Upper lobe of left lung (tissue), 6 donors: ENCODE data around the gene CCDC78. TPM values are rescaled to one million over a fixed set of nuclear protein-coding genes. Genes with fewer than 3 reads are reported as not detected.

ENCODE experiments used
- ATAC-seq, 2 donors: fragments of 200-7000 bp; cut with Tn5 transposase; one replicate each; pipeline ENCODE4 v1.9.1; 2022; ENCODE audit warnings: mild to moderate bottlenecking in 2 of 2, moderate library complexity in 2 of 2; ENCODE audit not compliant: low FRiP score in 2 of 2
- DNase-seq, 2 donors: peaks; one replicate each; pipeline ENCODE4 v3.0.0-alpha.2; 2019 to 2020
- H3K27ac ChIP-seq, 4 donors: fragments of 200-600 bp; sonication (generic); one replicate each; pipeline ENCODE4 v1.5.1; 2016 to 2019
- H3K27me3 ChIP-seq, 4 donors: fragments of 200-600 bp; sonication (generic); one replicate each; pipeline ENCODE4 v1.5.1; 2017 to 2019
- H3K36me3 ChIP-seq, 4 donors: fragments of 200-600 bp; sonication (generic); one replicate each; pipeline ENCODE4 v1.5.1; 2016 to 2019
- H3K4me1 ChIP-seq, 4 donors: fragments of 200-600 bp; sonication (generic); one replicate each; pipeline ENCODE4 v1.5.1; 2018 to 2019
- H3K4me3 ChIP-seq, 4 donors: fragments of 200-600 bp; sonication (generic); one replicate each; pipeline ENCODE4 v1.5.1; 2017 to 2019; ENCODE audit warnings: mild to moderate bottlenecking in 2 of 4, moderate library complexity in 1 of 4
- H3K9me3 ChIP-seq, 4 donors: fragments of 200-600 bp; sonication (generic); one replicate each; pipeline ENCODE4 v1.5.1; 2018 to 2019
- EP300 ChIP-seq, 4 donors: sonication (generic); formaldehyde crosslinking; IDR thresholded peaks; one replicate each; pipeline ENCODE4 v1.5.1; 2017; ENCODE audit warnings: antibody characterized with exemption in 4 of 4, control low read depth in 2 of 4
- POLR2A ChIP-seq, 4 donors: fragments of 450-650 bp; IDR thresholded peaks; one replicate each; pipeline ENCODE4 v1.5.1; 2016 to 2017; ENCODE audit warnings: antibody characterized with exemption in 4 of 4, mild to moderate bottlenecking in 2 of 4
- POLR2AphosphoS5 ChIP-seq, 2 donors: sonication (generic); formaldehyde crosslinking; IDR thresholded peaks; one replicate each; pipeline ENCODE4 v1.5.1; 2017; ENCODE audit warnings: antibody characterized with exemption in 2 of 2
- WGBS, 2 donors: methylation state at CpG; one replicate each; pipeline ENCODE4 v1.1.5; 2017 to 2018; 5-methylcytosine and 5-hydroxymethylcytosine counted together
- total RNA-seq, 6 donors: library from RNA; depleted of rRNA in 4 of 6; stranded (reverse); fragments of >200 nt in 4 of 6; gene quantifications; one replicate each; pipeline versions ENCODE4 v1.1.0 to v1.2.1, GENCODE V29; 2016 to 2021
- TF ChIP-seq, protein P1 (sequence below), 6 experiments: fragments of 450-650 bp in 4 of 6; fragments of 200-600 bp in 2 of 6; sonication (generic) in 2 of 6; IDR thresholded peaks; one replicate each; pipeline ENCODE4 v1.5.1; 2016 to 2019; ENCODE audit warnings: antibody characterized with exemption in 6 of 6
- donor health status: DM: no; HTN: no; CAD: no; lungs with moderate emphysema.
- donor health status: DM: no; HTN: yes; CAD: no; lungs with severe emphysema.

Gene CCDC78
- total RNA-seq, 6 donors from 2014 or later: 3.5 to 69.1 (median 23.3) TPM

DNA sequence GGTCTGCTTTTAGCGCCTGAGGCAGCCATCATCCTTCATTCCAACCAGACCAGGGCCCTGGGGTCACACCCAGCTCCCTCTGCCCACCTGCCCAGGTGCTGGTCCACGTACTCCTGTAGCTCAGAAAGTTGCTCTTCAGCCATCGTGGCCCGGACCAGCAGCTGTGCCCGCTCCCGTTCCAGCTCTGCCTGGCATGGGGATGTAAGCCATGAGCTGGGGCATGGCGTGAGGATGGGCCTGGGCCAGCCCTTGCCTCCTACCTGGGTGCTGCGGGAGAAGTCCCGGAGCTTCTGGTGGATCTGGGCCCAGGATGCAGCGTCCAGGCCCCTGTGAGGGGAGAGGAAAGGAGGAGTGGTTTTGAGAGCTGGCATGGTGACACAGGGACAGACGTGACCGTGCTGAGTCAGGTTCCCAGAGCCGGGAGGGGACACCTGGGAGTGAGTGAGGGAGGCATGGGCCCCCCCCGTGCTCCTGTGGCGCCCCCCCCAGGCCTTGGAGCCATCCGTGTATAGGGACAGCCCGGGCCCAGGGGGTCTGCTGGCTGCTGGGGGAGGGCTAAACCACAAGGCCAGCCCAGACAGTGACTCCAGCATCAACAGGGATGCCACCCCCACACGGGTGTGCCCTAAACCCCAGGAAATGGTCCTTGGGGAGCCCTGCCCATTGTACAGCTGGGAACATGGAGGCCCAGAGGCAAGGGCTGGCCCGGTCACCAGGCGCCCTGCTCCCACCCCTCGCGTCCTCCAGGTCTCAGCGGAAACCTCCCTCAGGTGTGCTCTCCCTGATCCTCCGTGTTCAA, 3.2 kb downstream of the CCDC78 start:
- Histone ChIP-seq H3K4me1 (peaks cover 24 to 52% (median 48%) of the 10 kb centered on the region in 4 donors), H3K27me3 (peaks cover 0 to 25% (median 15%) of the 10 kb centered on the region in 4 donors), H3K9me3 (no peaks in the 10 kb centered on the region), H3K36me3 (peaks cover 0 to 3% (median 0%) of the 10 kb centered on the region in 4 donors), H3K4me3 (no peak overlapping the region), H3K27ac (no peak overlapping the region)
- 83 to 90% methylated on average over 10 to 23 of the region's 24 CpGs for WGBS, 2 donors
- DNase-seq (peak in 1 of 2 donors; percentile 59), ATAC-seq (no peak)
- no peak for TF ChIP-seq EP300 (IDR thresholded peaks at IDR 0.05)
- TF ChIP-seq POLR2AphosphoS5 (IDR thresholded peaks at IDR 0.05): no peak
- TF ChIP-seq, protein P1, sequence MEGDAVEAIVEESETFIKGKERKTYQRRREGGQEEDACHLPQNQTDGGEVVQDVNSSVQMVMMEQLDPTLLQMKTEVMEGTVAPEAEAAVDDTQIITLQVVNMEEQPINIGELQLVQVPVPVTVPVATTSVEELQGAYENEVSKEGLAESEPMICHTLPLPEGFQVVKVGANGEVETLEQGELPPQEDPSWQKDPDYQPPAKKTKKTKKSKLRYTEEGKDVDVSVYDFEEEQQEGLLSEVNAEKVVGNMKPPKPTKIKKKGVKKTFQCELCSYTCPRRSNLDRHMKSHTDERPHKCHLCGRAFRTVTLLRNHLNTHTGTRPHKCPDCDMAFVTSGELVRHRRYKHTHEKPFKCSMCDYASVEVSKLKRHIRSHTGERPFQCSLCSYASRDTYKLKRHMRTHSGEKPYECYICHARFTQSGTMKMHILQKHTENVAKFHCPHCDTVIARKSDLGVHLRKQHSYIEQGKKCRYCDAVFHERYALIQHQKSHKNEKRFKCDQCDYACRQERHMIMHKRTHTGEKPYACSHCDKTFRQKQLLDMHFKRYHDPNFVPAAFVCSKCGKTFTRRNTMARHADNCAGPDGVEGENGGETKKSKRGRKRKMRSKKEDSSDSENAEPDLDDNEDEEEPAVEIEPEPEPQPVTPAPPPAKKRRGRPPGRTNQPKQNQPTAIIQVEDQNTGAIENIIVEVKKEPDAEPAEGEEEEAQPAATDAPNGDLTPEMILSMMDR (IDR thresholded peaks at IDR 0.05): no peak
- no peak for TF ChIP-seq POLR2A (IDR thresholded peaks at IDR 0.05)

DNA sequence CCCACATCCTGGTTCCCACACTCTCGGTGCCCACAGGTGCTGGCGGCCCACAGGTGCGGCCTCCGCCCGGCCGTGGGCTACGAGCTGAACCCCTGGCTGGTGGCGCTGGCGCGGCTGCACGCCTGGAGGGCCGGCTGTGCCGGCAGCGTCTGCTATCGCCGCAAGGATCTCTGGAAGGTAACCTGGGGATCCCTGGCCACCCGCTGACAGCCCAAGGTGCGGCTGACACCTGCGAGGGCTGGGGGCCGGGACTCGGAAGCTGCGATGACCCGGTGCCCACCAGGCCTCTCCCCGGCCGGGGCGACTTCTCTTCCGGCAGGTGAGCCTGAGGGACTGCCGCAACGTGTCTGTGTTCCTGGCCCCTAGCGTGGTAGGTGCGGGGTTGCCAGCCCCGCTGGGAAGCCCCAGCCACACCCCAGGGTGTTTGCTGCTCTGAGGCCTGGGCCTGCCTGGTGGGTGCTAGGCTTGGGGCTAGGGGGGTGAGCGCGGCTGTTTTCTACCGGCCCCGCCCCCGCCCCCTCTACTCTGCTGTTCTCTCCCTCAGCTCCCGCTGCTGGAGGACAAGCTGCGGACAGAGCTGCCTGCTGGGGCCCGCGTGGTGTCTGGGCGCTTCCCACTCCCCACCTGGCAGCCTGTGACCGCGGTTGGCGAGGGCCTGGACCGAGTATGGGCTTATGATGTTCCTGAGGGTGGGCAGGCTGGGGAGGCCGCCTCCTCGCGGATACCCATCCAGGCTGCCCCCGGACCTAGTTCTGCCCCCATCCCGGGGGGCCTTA, 4.3 kb downstream of the CCDC78 start:
- H3K27ac ChIP-seq: peak overlapping the region in 3 of 4 donors; percentile 87
- DNase-seq: peak in 1 of 2 donors; percentile 88
- TF ChIP-seq, protein P1 (IDR thresholded peaks at IDR 0.05): no peak
- TF ChIP-seq POLR2A (IDR thresholded peaks at IDR 0.05) (no peak), POLR2AphosphoS5 (IDR thresholded peaks at IDR 0.05) (no peak), EP300 (IDR thresholded peaks at IDR 0.05) (no peak)
- peaks cover 14 to 43% (median 37%) of the 10 kb centered on the region in 4 donors for H3K4me1 ChIP-seq
- peaks cover 0 to 3% (median 0%) of the 10 kb centered on the region in 4 donors for H3K36me3 ChIP-seq
- H3K9me3 ChIP-seq: no peaks in the 10 kb centered on the region
- ATAC-seq: no peak
- peaks cover 0 to 14% (median 5%) of the 10 kb centered on the region in 4 donors for H3K27me3 ChIP-seq
- peak overlapping the region; percentile 70 to 95 (median 82) for H3K4me3 ChIP-seq
- 69 to 74% methylated on average over 11 to 29 of the region's 51 CpGs for WGBS, 2 donors

DNA sequence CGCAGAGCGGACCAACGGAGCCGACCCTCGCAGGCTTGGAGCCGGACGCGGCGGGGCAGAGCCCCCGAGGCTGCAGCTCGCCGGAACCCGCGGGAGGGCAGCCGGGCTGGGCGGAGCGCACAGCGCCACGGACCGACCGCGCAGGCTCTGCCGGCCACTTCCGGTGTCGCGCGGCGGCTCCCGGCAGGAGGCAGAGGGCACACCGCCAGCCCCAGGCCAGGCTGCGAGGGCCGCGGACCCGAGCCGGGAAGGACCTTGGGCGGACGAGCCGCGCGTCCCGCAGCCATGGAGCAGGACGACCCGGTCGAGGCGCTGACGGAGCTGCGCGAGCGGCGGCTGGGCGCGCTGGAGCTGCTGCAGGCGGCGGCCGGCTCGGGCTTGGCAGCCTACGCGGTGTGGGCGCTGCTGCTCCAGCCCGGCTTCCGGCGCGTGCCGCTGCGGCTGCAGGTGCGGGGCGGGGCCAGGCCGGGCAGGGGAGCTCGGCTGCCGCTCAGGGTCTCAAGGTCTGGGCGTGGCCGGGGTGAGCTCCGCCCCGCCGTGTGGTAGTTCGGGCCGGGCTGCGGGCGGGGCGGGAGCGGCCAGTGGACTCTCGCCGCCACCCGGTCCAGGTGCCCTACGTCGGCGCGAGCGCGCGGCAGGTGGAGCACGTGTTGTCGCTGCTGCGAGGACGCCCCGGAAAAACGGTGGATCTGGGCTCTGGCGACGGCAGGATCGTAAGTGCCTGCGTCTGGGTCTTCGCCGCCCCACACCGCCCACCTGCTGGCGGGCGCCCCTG, 5.1 kb downstream of the CCDC78 start, which contains the start of gene ANTKMT:
TSS of gene ANTKMT (plus strand) at position 157 of the 775 bp plus-strand sequence. CDS start at position 286, 129 bp downstream.
- H3K27ac ChIP-seq: peak within 1 kb of the TSS; percentile 76 to 87 (median 87)
- DNase-seq (peak; percentile 87 to 97), ATAC-seq (peak; percentile 77 to 93)
- peak within 1 kb of the TSS; percentile 70 to 95 (median 82) for H3K4me3 ChIP-seq
- TF ChIP-seq, protein P1 (IDR thresholded peaks at IDR 0.05): peak in 5 of 6 experiments; percentile 25 to 62 (median 32)
- TF ChIP-seq POLR2A (IDR thresholded peaks at IDR 0.05): peak in 3 of 4 donors; percentile 38 to 93 (median 51)
- no peak for TF ChIP-seq EP300 (IDR thresholded peaks at IDR 0.05)
- peak; percentile 49 to 80 for TF ChIP-seq POLR2AphosphoS5 (IDR thresholded peaks at IDR 0.05)
- WGBS, 2 donors: 23 to 44% methylated on average over 16 to 19 of the region's 106 CpGs
- peaks cover 19 to 42% (median 37%) of the 10 kb centered on the region in 4 donors for H3K4me1 ChIP-seq
- peaks cover 0 to 13% (median under 1%) of the 10 kb centered on the region in 4 donors for H3K27me3 ChIP-seq
- H3K9me3 ChIP-seq: no peaks in the 10 kb centered on the region
- peaks cover 0 to 3% (median 0%) of the 10 kb centered on the region in 4 donors for H3K36me3 ChIP-seq

DNA sequence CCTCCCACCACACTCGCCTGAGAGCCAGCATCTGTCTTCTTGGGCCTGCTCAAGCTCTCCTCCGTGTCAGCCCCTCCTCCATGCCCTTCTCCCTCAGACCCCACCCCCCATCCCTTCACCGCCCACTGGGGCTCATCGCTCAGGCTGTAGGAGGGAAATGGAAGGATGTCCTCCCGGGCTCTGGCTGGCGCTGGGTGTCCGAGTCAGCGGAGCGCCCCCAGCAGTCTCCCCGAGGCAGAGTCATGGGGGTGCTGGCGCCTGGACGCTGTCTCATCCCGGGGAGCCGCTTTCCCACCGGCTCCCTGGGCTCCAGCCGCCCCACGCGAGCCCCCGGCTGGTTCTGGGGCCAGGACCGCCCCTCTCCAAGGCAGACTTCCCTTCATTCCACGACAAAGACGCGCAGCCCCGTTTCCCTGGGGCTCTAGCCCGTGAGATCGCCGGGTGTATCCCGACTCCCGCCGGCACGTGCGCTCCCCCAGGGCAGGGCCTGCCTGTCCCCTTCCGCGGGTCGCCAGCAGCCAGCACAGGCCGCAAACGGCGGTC, 5.7 kb downstream of the CCDC78 start:
- DNase-seq (no peak), ATAC-seq (peak in 1 of 2 donors; percentile 56)
- TF ChIP-seq POLR2AphosphoS5 (IDR thresholded peaks at IDR 0.05) (no peak), EP300 (IDR thresholded peaks at IDR 0.05) (no peak), POLR2A (IDR thresholded peaks at IDR 0.05) (no peak)
- TF ChIP-seq, protein P1 (IDR thresholded peaks at IDR 0.05): no peak
- H3K36me3 ChIP-seq: peaks cover 0 to 3% (median 0%) of the 10 kb centered on the region in 4 donors
- peak overlapping the region; percentile 76 to 87 (median 87) for H3K27ac ChIP-seq
- WGBS, 2 donors: 0% methylated on average over 8 to 33 of the region's 38 CpGs
- peaks cover 26 to 45% (median 40%) of the 10 kb centered on the region in 4 donors for H3K4me1 ChIP-seq
- peaks cover 0 to 10% (median 0%) of the 10 kb centered on the region in 4 donors for H3K27me3 ChIP-seq
- no peaks in the 10 kb centered on the region for H3K9me3 ChIP-seq
- H3K4me3 ChIP-seq: peak overlapping the region; percentile 70 to 95 (median 82)
